ENCODE measurements around the gene ZSWIM9. TPM values are rescaled to one million over a fixed set of nuclear protein-coding genes. Genes with fewer than 3 reads are reported as not detected.

ZSWIM9 gene
- total and polyA plus RNA-seq, 2 donors: 0.61 to 2.7 TPM

DNA sequence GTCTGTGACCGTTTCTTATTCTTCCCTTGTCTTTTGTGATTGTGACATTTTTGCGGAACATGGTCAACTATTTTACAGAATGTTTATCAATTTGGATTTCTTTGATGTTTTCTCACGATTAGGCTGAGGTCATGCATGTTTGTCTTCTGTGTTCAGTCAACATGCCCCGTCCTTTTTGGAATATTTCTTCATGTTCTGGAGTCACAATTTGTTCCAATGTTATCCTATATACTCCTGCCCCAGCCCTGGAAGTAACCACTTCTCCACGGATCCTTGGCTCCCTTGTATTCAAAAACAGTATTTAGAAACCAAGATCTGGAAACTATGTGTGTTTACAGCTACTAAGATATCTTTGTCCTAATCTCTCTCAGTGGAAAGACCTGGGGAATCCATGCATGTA is 75.6 kb downstream of the ZSWIM9 start:
- WGBS: 88% methylated on average over 5 of the region's 5 CpGs
- Histone ChIP-seq H3K27me3 (ENCODE audit: control insufficient read depth in 2 of 2, insufficient read depth in 1 of 2, low read length in 1 of 2) (no peaks in the 10 kb centered on the region), H3K36me3 (ENCODE audit: control insufficient read depth in 2 of 2, insufficient read depth in 2 of 2, low read length in 1 of 2) (peaks cover 18 to 36% of the 10 kb centered on the region in 2 donors), H3K9me3 (ENCODE audit: control insufficient read depth in 2 of 2, insufficient read depth in 1 of 2, low read length in 1 of 2) (no peaks in the 10 kb centered on the region), H3K4me1 (ENCODE audit: control insufficient read depth in 2 of 2, insufficient read depth in 2 of 2, low read length in 2 of 2) (peaks cover 4 to 20% of the 10 kb centered on the region in 2 donors), H3K27ac (ENCODE audit: low read depth in 1 of 2, low read length in 1 of 2) (no peak overlapping the region), H3K4me3 (ENCODE audit: low read length in 2 of 2) (no peak overlapping the region)
- DNase-seq (ENCODE audit: low read depth in 6 of 9, low spot score in 9 of 9): no peak

GRCh38 chr19:48247212-48247611 is 76.7 kb downstream of the ZSWIM9 start:
- 99% methylated on average over 3 of the region's 3 CpGs for WGBS
- Histone ChIP-seq H3K9me3 (ENCODE audit: control insufficient read depth in 2 of 2, insufficient read depth in 1 of 2, low read length in 1 of 2) (no peaks in the 10 kb centered on the region), H3K4me1 (ENCODE audit: control insufficient read depth in 2 of 2, insufficient read depth in 2 of 2, low read length in 2 of 2) (peaks cover 4 to 22% of the 10 kb centered on the region in 2 donors), H3K27ac (ENCODE audit: low read depth in 1 of 2, low read length in 1 of 2) (no peak overlapping the region), H3K4me3 (ENCODE audit: low read length in 2 of 2) (no peak overlapping the region), H3K27me3 (ENCODE audit: control insufficient read depth in 2 of 2, insufficient read depth in 1 of 2, low read length in 1 of 2) (no peaks in the 10 kb centered on the region), H3K36me3 (ENCODE audit: control insufficient read depth in 2 of 2, insufficient read depth in 2 of 2, low read length in 1 of 2) (peaks cover 13 to 38% of the 10 kb centered on the region in 2 donors)
- DNase-seq (ENCODE audit: low read depth in 6 of 9, low spot score in 9 of 9): no peak

Other genes starting within 250 kb of the ZSWIM9 start
- gene BSPH1, start 178.5 kb upstream of the ZSWIM9 start, total RNA-seq: not detected
- gene BSPH1, start 178.5 kb upstream of the ZSWIM9 start, polyA plus RNA-seq: not detected
- 0.24 TPM for gene ELSPBP1, start 176.0 kb upstream of the ZSWIM9 start, total RNA-seq
- gene ELSPBP1, start 176.0 kb upstream of the ZSWIM9 start, polyA plus RNA-seq: 0.32 TPM
- not detected for gene CABP5, start 126.6 kb upstream of the ZSWIM9 start, total RNA-seq
- gene CABP5, start 126.6 kb upstream of the ZSWIM9 start, polyA plus RNA-seq: 0.05 TPM
- 8.1 TPM for gene PLA2G4C, start 59.9 kb upstream of the ZSWIM9 start, total RNA-seq
- gene PLA2G4C, start 59.9 kb upstream of the ZSWIM9 start, polyA plus RNA-seq: 15.0 TPM
- 58.9 TPM for gene LIG1, start 336 bp upstream of the ZSWIM9 start, total RNA-seq
- gene LIG1, start 336 bp upstream of the ZSWIM9 start, polyA plus RNA-seq: 76.6 TPM
- 56.0 TPM for gene CARD8, start 85.2 kb downstream of the ZSWIM9 start, total RNA-seq
- gene CARD8, start 85.2 kb downstream of the ZSWIM9 start, polyA plus RNA-seq: 66.4 TPM
- gene ZNF114, start 99.4 kb downstream of the ZSWIM9 start, total RNA-seq: 1.6 TPM
- gene ZNF114, start 99.4 kb downstream of the ZSWIM9 start, polyA plus RNA-seq: 0.57 TPM
- gene EMP3, start 154.9 kb downstream of the ZSWIM9 start, total RNA-seq: 41.2 TPM
- 94.3 TPM for gene EMP3, start 154.9 kb downstream of the ZSWIM9 start, polyA plus RNA-seq
- 4.6 TPM for gene TMEM143, start 193.3 kb downstream of the ZSWIM9 start, total RNA-seq
- 10.3 TPM for gene TMEM143, start 193.3 kb downstream of the ZSWIM9 start, polyA plus RNA-seq
- not detected for gene SYNGR4, start 193.7 kb downstream of the ZSWIM9 start, total RNA-seq
- gene SYNGR4, start 193.7 kb downstream of the ZSWIM9 start, polyA plus RNA-seq: 0.11 TPM
- gene KDELR1, start 220.9 kb downstream of the ZSWIM9 start, total RNA-seq: 20.7 TPM
- gene KDELR1, start 220.9 kb downstream of the ZSWIM9 start, polyA plus RNA-seq: 81.0 TPM
- 0.05 TPM for gene GRIN2D, start 223.0 kb downstream of the ZSWIM9 start, total RNA-seq
- 0.07 TPM for gene GRIN2D, start 223.0 kb downstream of the ZSWIM9 start, polyA plus RNA-seq